Prostate gland (tissue), 2 donors: ENCODE data around the gene MT1A. TPM values are rescaled to one million over a fixed set of nuclear protein-coding genes. Genes with fewer than 3 reads are reported as not detected.

ENCODE experiments used
- DNase-seq: peaks from one replicate; pipeline ENCODE4 v3.0.0-alpha.2; 2019; ENCODE audit warnings: low spot score
- H3K27ac ChIP-seq, 2 donors: fragments of 200-600 bp; sonication (generic); 2 replicates each; pipeline ENCODE4 v1.5.1; 2017 to 2019
- H3K27me3 ChIP-seq: fragments of 200-600 bp; sonication (generic); replicated peaks from 2 replicates; pipeline ENCODE4 v1.5.1; 2019; ENCODE audit not compliant: insufficient read depth
- H3K36me3 ChIP-seq, 2 donors: fragments of 200-600 bp; sonication (generic); 1 replicate in 1 of 2; 2 replicates in 1 of 2; pipeline versions ENCODE4 v1.5.1 to v1.8.1; 2017 to 2019
- H3K4me1 ChIP-seq: fragments of 200-600 bp; sonication (generic); replicated peaks from 2 replicates; pipeline ENCODE4 v1.5.1; 2019
- H3K4me3 ChIP-seq, 2 donors: fragments of 200-600 bp; sonication (generic); 2 replicates each; pipeline ENCODE4 v1.5.1; 2017 to 2019
- H3K9me3 ChIP-seq: fragments of 200-600 bp; sonication (generic); 2 replicates; pipeline ENCODE4 v1.5.1; 2017
- POLR2A ChIP-seq: fragments of 450-650 bp; IDR thresholded peaks from one replicate; pipeline ENCODE4 v1.6.1; 2016; ENCODE audit warnings: antibody characterized with exemption, mild to moderate bottlenecking
- POLR2AphosphoS5 ChIP-seq: sonication (generic); formaldehyde crosslinking; IDR thresholded peaks from one replicate; pipeline ENCODE4 v1.6.1; 2017; ENCODE audit warnings: antibody characterized with exemption
- WGBS: methylation state at CpG from one replicate; pipeline ENCODE4 v1.1.5; 2018; 5-methylcytosine and 5-hydroxymethylcytosine counted together
- intact Hi-C: fragments of 100-400 bp; cut with DNase I; formaldehyde crosslinking; loops from one replicate; pipeline ENCODE4 v1.14.2; 2022
- total RNA-seq, 2 donors: library from RNA; depleted of rRNA; stranded (reverse); fragments of >200 nt; gene quantifications; one replicate each; pipeline ENCODE4 v1.1.0, GENCODE V29; 2016
- TF ChIP-seq, protein P1 (sequence below), 4 experiments: fragments of 200-600 bp in 2 of 4; fragments of 450-650 bp in 2 of 4; sonication (generic) in 2 of 4; IDR thresholded peaks; 1 replicate in 3 of 4; 2 replicates in 1 of 4; pipeline ENCODE4 v1.5.1; 2016 to 2019; ENCODE audit warnings: antibody characterized with exemption in 4 of 4, mild to moderate bottlenecking in 2 of 4, moderate library complexity in 2 of 4

MT1A gene
- total RNA-seq, 2 donors from 2014 or later: 6.9 TPM; not detected in 1

DNA sequence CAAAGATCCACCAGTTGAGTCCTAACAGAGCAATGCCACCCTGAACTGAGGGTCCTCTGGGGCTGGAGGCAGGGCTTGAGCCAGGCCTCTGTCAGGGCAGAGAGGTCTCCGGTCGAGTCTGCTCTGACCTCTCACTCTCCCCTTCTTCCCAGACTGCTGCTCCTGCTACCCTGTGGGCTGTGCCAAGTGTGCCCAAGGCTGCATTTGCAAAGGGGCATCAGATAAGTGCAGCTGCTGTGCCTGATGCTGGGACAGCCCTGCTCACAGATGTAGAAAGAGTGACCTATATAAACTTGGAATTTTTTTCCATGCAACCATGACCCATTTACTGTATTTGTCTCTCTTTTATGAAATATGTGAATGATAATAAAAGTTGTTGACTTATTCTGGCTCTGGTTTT, 10.8 kb downstream of the MT1A start:
- Histone ChIP-seq H3K4me3 (no peak overlapping the region), H3K9me3 (no peaks in the 10 kb centered on the region), H3K27me3 (no peaks in the 10 kb centered on the region), H3K4me1 (no peaks in the 10 kb centered on the region), H3K36me3 (no peaks in the 10 kb centered on the region), H3K27ac (no peak overlapping the region)
- no peak for DNase-seq
- WGBS: 100% methylated on average over 2 of the region's 2 CpGs
- intact Hi-C loops: no loop called here
- TF ChIP-seq POLR2AphosphoS5 (no peak), POLR2A (no peak)
- TF ChIP-seq, protein P1, sequence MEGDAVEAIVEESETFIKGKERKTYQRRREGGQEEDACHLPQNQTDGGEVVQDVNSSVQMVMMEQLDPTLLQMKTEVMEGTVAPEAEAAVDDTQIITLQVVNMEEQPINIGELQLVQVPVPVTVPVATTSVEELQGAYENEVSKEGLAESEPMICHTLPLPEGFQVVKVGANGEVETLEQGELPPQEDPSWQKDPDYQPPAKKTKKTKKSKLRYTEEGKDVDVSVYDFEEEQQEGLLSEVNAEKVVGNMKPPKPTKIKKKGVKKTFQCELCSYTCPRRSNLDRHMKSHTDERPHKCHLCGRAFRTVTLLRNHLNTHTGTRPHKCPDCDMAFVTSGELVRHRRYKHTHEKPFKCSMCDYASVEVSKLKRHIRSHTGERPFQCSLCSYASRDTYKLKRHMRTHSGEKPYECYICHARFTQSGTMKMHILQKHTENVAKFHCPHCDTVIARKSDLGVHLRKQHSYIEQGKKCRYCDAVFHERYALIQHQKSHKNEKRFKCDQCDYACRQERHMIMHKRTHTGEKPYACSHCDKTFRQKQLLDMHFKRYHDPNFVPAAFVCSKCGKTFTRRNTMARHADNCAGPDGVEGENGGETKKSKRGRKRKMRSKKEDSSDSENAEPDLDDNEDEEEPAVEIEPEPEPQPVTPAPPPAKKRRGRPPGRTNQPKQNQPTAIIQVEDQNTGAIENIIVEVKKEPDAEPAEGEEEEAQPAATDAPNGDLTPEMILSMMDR (IDR thresholded peaks at IDR 0.05): no peak

DNA sequence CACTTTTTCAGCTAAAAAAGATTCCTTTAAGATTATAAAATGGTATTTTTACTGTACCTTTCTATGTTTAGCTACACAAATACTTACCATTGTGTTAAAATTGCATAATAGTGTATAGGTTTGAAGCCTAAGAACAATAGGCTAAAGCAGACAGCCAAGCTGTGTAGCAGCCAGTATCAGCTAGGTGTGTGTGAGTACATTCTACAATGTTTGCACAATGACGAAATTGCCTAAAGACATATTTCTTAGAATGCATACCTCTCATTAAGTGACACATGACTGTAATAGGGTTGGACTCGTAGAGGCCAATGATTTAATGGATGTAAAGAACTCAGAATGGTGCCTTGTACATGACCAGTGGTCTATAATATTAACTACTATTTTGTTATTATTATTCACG, 11.4 kb downstream of the MT1A start:
- intact Hi-C loops: no loop called here
- Histone ChIP-seq H3K4me3 (no peak overlapping the region), H3K4me1 (no peaks in the 10 kb centered on the region), H3K9me3 (no peaks in the 10 kb centered on the region), H3K36me3 (no peaks in the 10 kb centered on the region), H3K27me3 (no peaks in the 10 kb centered on the region), H3K27ac (no peak overlapping the region)
- TF ChIP-seq, protein P1 (IDR thresholded peaks at IDR 0.05): no peak
- DNase-seq: no peak
- 79% methylated on average over 3 of the region's 3 CpGs for WGBS

DNA sequence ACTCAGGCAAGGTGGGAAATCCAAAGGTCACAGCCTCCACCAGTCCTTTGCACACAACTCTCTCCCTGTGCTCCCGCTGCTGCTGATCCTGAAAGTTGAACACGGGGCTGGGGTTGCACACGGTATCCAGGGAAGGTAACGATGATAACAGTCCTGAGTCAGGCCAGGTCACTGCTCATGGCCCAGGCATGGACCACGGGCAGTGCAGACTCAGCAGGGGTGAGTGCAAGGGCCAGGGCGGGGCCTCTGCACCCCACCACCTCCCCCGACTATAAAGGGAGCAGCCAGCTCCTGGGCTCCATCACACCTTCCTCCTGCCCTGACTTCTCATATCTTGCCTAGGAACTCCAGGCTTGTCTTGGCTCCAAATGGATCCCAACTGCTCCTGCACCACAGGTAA, 13.1 kb downstream of the MT1A start, which contains the start of gene MT1B:
Gene MT1B (plus strand): TSS at position 301 of the 400 bp plus-strand sequence. CDS start 68 bp downstream, at position 369.
- DNase-seq: no peak
- 85% methylated on average over 7 of the region's 7 CpGs for WGBS
- intact Hi-C loops: no loop called here

DNA sequence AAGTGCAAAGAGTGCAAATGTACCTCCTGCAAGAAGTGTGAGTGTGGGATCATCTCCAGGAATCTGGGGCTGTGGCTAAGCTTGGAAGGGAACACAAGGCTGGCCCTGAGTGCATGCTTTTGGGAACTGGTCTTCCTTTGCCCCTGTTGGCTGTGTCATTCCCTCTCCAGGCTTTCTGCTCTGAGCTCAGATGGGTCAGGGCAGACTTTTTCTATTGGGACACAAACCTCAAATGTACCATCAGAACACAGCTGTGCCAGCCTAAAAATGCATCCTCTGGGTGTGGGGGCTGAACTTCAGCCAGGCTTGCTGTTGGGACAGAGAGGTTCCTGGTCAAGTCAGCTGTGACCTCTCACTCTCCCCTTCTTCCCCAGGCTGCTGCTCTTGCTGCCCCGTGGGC, 14.1 kb downstream of the MT1A start:
- no peak for DNase-seq
- Histone ChIP-seq H3K27me3 (no peaks in the 10 kb centered on the region), H3K4me1 (no peaks in the 10 kb centered on the region), H3K27ac (no peak overlapping the region), H3K36me3 (no peaks in the 10 kb centered on the region), H3K9me3 (no peaks in the 10 kb centered on the region), H3K4me3 (no peak overlapping the region)
- intact Hi-C loops: no loop called here
- TF ChIP-seq, protein P1 (IDR thresholded peaks at IDR 0.05): no peak
- TF ChIP-seq POLR2AphosphoS5 (no peak), POLR2A (no peak)
- 31% methylated on average over 1 of the region's 1 CpG for WGBS

More for the DNA sequence above, 13.1 kb downstream of the MT1A start, which contains the start of gene MT1B:
- Histone ChIP-seq H3K4me1 (no peaks in the 10 kb centered on the region), H3K4me3 (no peak within 1 kb of the TSS), H3K27ac (no peak within 1 kb of the TSS), H3K27me3 (no peaks in the 10 kb centered on the region), H3K36me3 (no peaks in the 10 kb centered on the region), H3K9me3 (no peaks in the 10 kb centered on the region)
- TF ChIP-seq, protein P1 (IDR thresholded peaks at IDR 0.05): no peak
- TF ChIP-seq POLR2A: no peak
- no peak for TF ChIP-seq POLR2AphosphoS5

DNA sequence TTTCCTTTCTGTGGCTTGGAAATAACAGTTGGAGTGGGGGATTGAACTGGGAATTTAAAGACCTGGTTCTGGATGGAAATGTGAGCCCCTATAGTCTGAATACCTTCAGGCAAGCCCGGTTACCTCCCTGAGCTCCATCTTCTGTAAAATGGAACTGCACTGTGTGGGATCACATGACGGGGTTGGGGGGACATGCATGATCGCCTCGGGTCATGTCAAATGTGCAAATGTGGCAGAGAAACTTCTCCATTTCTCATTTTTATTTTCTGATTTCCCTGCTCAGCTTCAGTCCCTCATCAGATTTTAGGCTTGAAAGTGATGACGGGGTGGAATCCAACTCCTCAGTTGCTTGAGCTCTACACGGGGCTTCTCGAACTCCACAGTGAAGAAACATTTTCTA, 14.8 kb downstream of the MT1A start:
- Histone ChIP-seq H3K27me3 (no peaks in the 10 kb centered on the region), H3K4me3 (no peak overlapping the region), H3K4me1 (no peaks in the 10 kb centered on the region), H3K27ac (no peak overlapping the region), H3K9me3 (no peaks in the 10 kb centered on the region), H3K36me3 (no peaks in the 10 kb centered on the region)
- 72% methylated on average over 7 of the region's 7 CpGs for WGBS
- intact Hi-C loops: no loop called here
- TF ChIP-seq, protein P1 (IDR thresholded peaks at IDR 0.05): no peak
- TF ChIP-seq POLR2A (no peak), POLR2AphosphoS5 (no peak)
- no peak for DNase-seq
